ENCODE data around the gene DTNBP1.
"Not testable (repeated sequence)": the region's sequence is repeated elsewhere in the genome, so short reads cannot be mapped to it uniquely, and the experiment has no call there.

Gene DTNBP1

GRCh38 chr6:15553736-15554294 lies 109.0 kb downstream of the DTNBP1 start:
- DNase-seq: no peak

- no peak for DNase-seq
Measured at GRCh38 chr6:15553031-15553430, 109.8 kb downstream of the DTNBP1 start.

- no peak for DNase-seq
Measured at GRCh38 chr6:15551798-15552197, 111.0 kb downstream of the DTNBP1 start.

GRCh38 chr6:15551262-15551661 lies 111.6 kb downstream of the DTNBP1 start:
- DNase-seq: no peak

- DNase-seq: no peak
Measured at GRCh38 chr6:15550546-15551123, 112.2 kb downstream of the DTNBP1 start.

- DNase-seq: no peak
Measured at GRCh38 chr6:15549371-15549770, 113.5 kb downstream of the DTNBP1 start.

GRCh38 chr6:15547400-15547799 lies 115.4 kb downstream of the DTNBP1 start:
- DNase-seq: no peak

GRCh38 chr6:15546591-15546990 lies 116.2 kb downstream of the DTNBP1 start:
- no peak for DNase-seq

GRCh38 chr6:15544321-15544900 lies 118.4 kb downstream of the DTNBP1 start:
- DNase-seq: no peak

- DNase-seq: not testable (repeated sequence)
Measured at GRCh38 chr6:15543332-15543917, 119.4 kb downstream of the DTNBP1 start.

GRCh38 chr6:15539722-15540270 lies 123.0 kb downstream of the DTNBP1 start:
- DNase-seq: no peak

- no peak for DNase-seq
Measured at GRCh38 chr6:15538766-15539495, 123.9 kb downstream of the DTNBP1 start.

- no peak for DNase-seq
Measured at GRCh38 chr6:15538106-15538505, 124.7 kb downstream of the DTNBP1 start.

GRCh38 chr6:15536198-15536955 lies 126.5 kb downstream of the DTNBP1 start:
- DNase-seq: no peak

- no peak for DNase-seq
Measured at GRCh38 chr6:15535495-15536197, 127.2 kb downstream of the DTNBP1 start.

GRCh38 chr6:15534974-15535373 lies 127.9 kb downstream of the DTNBP1 start:
- no peak for DNase-seq

- no peak for DNase-seq
Measured at GRCh38 chr6:15533379-15534026, 129.3 kb downstream of the DTNBP1 start.

GRCh38 chr6:15531973-15532372 lies 130.9 kb downstream of the DTNBP1 start:
- no peak for DNase-seq

GRCh38 chr6:15530411-15530810 lies 132.4 kb downstream of the DTNBP1 start:
- DNase-seq: no peak

- no peak for DNase-seq
Measured at GRCh38 chr6:15528870-15529269, 134.0 kb downstream of the DTNBP1 start.
